A549 (cell line): Measurements from ENCODE around the gene NR3C1. TPM values are rescaled to one million over a fixed set of nuclear protein-coding genes. Genes with fewer than 3 reads are reported as not detected.
A peak's percentile ranks its signal among the peaks of the same experiment; 100 is the strongest.

Experiments
- ATAC-seq, 2 experiments: fragments of 200-7000 bp in 1 of 2; fragments of >200 bp in 1 of 2; cut with Nextera tagmentation in 1 of 2; cut with Tn5 transposase in 1 of 2; 3 replicates each; pipeline versions ENCODE4 v1.8.0 to v1.9.1; 2018 to 2020; ENCODE audit warnings: mild to moderate bottlenecking in 1 of 2, moderate library complexity in 1 of 2
- CTCF ChIA-PET: fragments of 300-600 bp; sonication (Branson Sonifier 250); formaldehyde crosslinking; extraction: SDS; loops from one replicate; lab custom pipeline; 2021; ENCODE audit warnings: antibody characterized with exemption, inconsistent platforms; lab: Yijun Ruan, JAX
- POLR2A ChIA-PET: fragments of 350-600 bp; formaldehyde crosslinking; extraction: SDS; loops from one replicate; lab custom pipeline; 2021; ENCODE audit warnings: antibody characterized with exemption, inconsistent platforms; lab: Yijun Ruan, JAX
- DNase-seq, 2 experiments: peaks; one replicate each; pipeline versions ENCODE4 v3.0.0 to v3.0.0-alpha.2; 2011 to 2016; ENCODE audit warnings: low read depth in 1 of 2, low spot score in 1 of 2
- FAIRE-seq: peaks from 2 replicates; lab custom pipeline; 2011; peaks lifted over from hg19 to GRCh38; lab: Jason Lieb, UNC
- H3K27ac ChIP-seq, 2 experiments: fragments of >200 bp; sonication (Bioruptor Twin); formaldehyde crosslinking; 3 replicates each; pipeline ENCODE4 v1.5.1; 2016 to 2017
- H3K4me1 ChIP-seq: fragments of >200 bp; sonication (Bioruptor Twin); formaldehyde crosslinking; 3 replicates; pipeline ENCODE4 v1.6.1; 2016
- H3K4me2 ChIP-seq: fragments of >200 bp; sonication (Bioruptor Twin); formaldehyde crosslinking; 3 replicates; pipeline ENCODE4 v1.6.1; 2016
- H3K4me3 ChIP-seq: fragments of >200 bp; sonication (Bioruptor Twin); formaldehyde crosslinking; 3 replicates; pipeline ENCODE4 v1.5.1; 2016
- H3K9me3 ChIP-seq: fragments of >200 bp; sonication (Bioruptor Twin); formaldehyde crosslinking; 3 replicates; pipeline ENCODE4 v1.6.1; 2016
- BCL3 ChIP-seq: fragments of >200 bp; sonication (Bioruptor Twin); formaldehyde crosslinking; IDR thresholded peaks from 3 replicates; pipeline ENCODE4 v1.6.1; 2016
- CBX2 ChIP-seq: fragments of 200-600 bp; sonication (generic); IDR thresholded peaks from 2 replicates; pipeline ENCODE4 v1.6.1; 2016; ENCODE audit warnings: low read depth, mild to moderate bottlenecking, borderline replicate concordance
- CEBPB ChIP-seq, 2 experiments: fragments of >200 bp in 1 of 2; sonication (Bioruptor Twin) in 1 of 2; formaldehyde crosslinking in 1 of 2; IDR thresholded peaks; 2 replicates each; pipeline ENCODE4 v1.6.1; 2012 to 2016
- EHF ChIP-seq: fragments of 250-450 bp; sonication (Bioruptor Pico); IDR thresholded peaks from 2 replicates; pipeline ENCODE4 v1.5.0; 2020; ENCODE audit warnings: mild to moderate bottlenecking
- EHMT2 ChIP-seq: fragments of 200-600 bp; sonication (generic); IDR thresholded peaks from 2 replicates; pipeline ENCODE4 v1.6.1; 2016; ENCODE audit warnings: antibody characterized with exemption, low read depth, mild to moderate bottlenecking, moderate library complexity
- FOSB ChIP-seq: fragments of 250-450 bp; sonication (Bioruptor Pico); IDR thresholded peaks from 2 replicates; pipeline ENCODE4 v1.5.0; 2020; ENCODE audit warnings: mild to moderate bottlenecking, moderate library complexity
- HDAC2 ChIP-seq: fragments of 200-600 bp; sonication (generic); IDR thresholded peaks from 2 replicates; pipeline ENCODE4 v1.6.1; 2016
- KDM5A ChIP-seq: fragments of 200-600 bp; sonication (generic); IDR thresholded peaks from 2 replicates; pipeline ENCODE4 v1.6.1; 2016; ENCODE audit warnings: antibody characterized with exemption, mild to moderate bottlenecking
- MAFK ChIP-seq: fragments of 450-650 bp; IDR thresholded peaks from 2 replicates; pipeline ENCODE4 v1.6.1; 2014; ENCODE audit not compliant: partially characterized antibody
- NFE2L2 ChIP-seq: fragments of 150-350 bp; conservative IDR thresholded peaks from 2 replicates; pipeline ENCODE4 v1.6.1; 2014; ENCODE audit warnings: low read length
- POLR2AphosphoS2 ChIP-seq: conservative IDR thresholded peaks from 2 replicates; pipeline ENCODE4 v1.6.1; 2012; ENCODE audit warnings: low read length, improper control_type of control experiment, inconsistent platforms
- RCOR1 ChIP-seq: fragments of 150-350 bp; IDR thresholded peaks from 2 replicates; pipeline ENCODE4 v1.6.1; 2014; ENCODE audit warnings: antibody characterized with exemption, low read length, low read depth
- RFX5 ChIP-seq: fragments of 450-650 bp; IDR thresholded peaks from 2 replicates; pipeline ENCODE4 v1.7.1; 2014; ENCODE audit warnings: antibody characterized with exemption, mild to moderate bottlenecking, moderate library complexity
- ZFP36 ChIP-seq: fragments of 450-650 bp; IDR thresholded peaks from 2 replicates; pipeline ENCODE4 v1.6.1; 2014; ENCODE audit warnings: borderline replicate concordance; ENCODE audit not compliant: partially characterized antibody
- ZSCAN20 ChIP-seq: fragments of 250-450 bp; sonication (Bioruptor Pico); IDR thresholded peaks from 2 replicates; pipeline ENCODE4 v1.8.0; 2022; ENCODE audit warnings: mild to moderate bottlenecking, moderate library complexity
- WGBS: methylation state at CpG from one replicate; pipeline ENCODE4 v1.1.6; 2017; ENCODE audit errors: missing lambda C conversion rate; 5-methylcytosine and 5-hydroxymethylcytosine counted together
- polyA plus RNA-seq, 4 experiments: library from polyadenylated mRNA; depleted of rRNA in 3 of 4; stranded (reverse); fragments of >200 nt; fragmentation: RNase III in 1 of 4; extraction: RNeasy Plus Mini Kit Qiagen cat#74134 plus additional on column Dnase treatment in 1 of 4; gene quantifications; 2 replicates in 3 of 4; 3 replicates in 1 of 4; pipeline ENCODE4 v1.2.3, GENCODE V29; 2011 to 2017
- TF ChIP-seq, protein P1 (sequence below): fragments of 450-650 bp; IDR thresholded peaks from 2 replicates; pipeline ENCODE4 v1.6.1; 2014; ENCODE audit warnings: antibody characterized with exemption
- TF ChIP-seq, protein P2 (sequence below): IDR thresholded peaks from 2 replicates; pipeline ENCODE4 v1.6.1; 2012
- TF ChIP-seq, protein P3 (sequence below): IDR thresholded peaks from 2 replicates; pipeline ENCODE4 v1.6.1; 2012

NR3C1 gene
- polyA plus RNA-seq, 2 of the 4 experiments (the other 2 are of a cell fraction): 46.5 to 73.0 TPM

- TF ChIP-seq, protein P1, sequence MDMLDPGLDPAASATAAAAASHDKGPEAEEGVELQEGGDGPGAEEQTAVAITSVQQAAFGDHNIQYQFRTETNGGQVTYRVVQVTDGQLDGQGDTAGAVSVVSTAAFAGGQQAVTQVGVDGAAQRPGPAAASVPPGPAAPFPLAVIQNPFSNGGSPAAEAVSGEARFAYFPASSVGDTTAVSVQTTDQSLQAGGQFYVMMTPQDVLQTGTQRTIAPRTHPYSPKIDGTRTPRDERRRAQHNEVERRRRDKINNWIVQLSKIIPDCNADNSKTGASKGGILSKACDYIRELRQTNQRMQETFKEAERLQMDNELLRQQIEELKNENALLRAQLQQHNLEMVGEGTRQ: no peak
- no peak for TF ChIP-seq NFE2L2
- no peak for TF ChIP-seq FOSB (CRISPR knock-in tag)
Measured at GRCh38 chr5:143347698-143348344, 55.7 kb downstream of the NR3C1 start (continued).

GRCh38 chr5:143347046-143347445, 56.4 kb downstream of the NR3C1 start:
- no peak for ATAC-seq
- no peak overlapping the region for H3K4me3 ChIP-seq
- peak overlapping the region; percentile 16 to 58; a peak in 4 of 6 replicates for H3K27ac ChIP-seq
- 28% methylated on average over 1 of the region's 1 CpG for WGBS
- peak overlapping the region; percentile 40 for H3K4me2 ChIP-seq
- CTCF ChIA-PET: interaction anchor here (0.9 to 1.0 kb wide), 2 partner anchors 9 to 17 kb away, joined by 3 read pairs; no protein-coding TSS in a partner anchor
- H3K4me1 ChIP-seq: peaks cover 82% of the 10 kb centered on the region
- TF ChIP-seq RCOR1: no peak
- no peak for TF ChIP-seq HDAC2
- TF ChIP-seq, protein P2, sequence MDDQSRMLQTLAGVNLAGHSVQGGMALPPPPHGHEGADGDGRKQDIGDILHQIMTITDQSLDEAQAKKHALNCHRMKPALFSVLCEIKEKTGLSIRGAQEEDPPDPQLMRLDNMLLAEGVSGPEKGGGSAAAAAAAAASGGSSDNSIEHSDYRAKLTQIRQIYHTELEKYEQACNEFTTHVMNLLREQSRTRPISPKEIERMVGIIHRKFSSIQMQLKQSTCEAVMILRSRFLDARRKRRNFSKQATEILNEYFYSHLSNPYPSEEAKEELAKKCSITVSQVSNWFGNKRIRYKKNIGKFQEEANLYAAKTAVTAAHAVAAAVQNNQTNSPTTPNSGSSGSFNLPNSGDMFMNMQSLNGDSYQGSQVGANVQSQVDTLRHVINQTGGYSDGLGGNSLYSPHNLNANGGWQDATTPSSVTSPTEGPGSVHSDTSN: no peak
- no peak for TF ChIP-seq KDM5A
- no peak for TF ChIP-seq CBX2
- TF ChIP-seq MAFK: no peak
- TF ChIP-seq RFX5: no peak
- no peak for TF ChIP-seq EHF (CRISPR knock-in tag)
- TF ChIP-seq BCL3: no peak
- TF ChIP-seq EHMT2: no peak
- no peak for TF ChIP-seq POLR2AphosphoS2
- FAIRE-seq: no peak
- no peak for DNase-seq
- no peaks in the 10 kb centered on the region for H3K9me3 ChIP-seq
- POLR2A ChIA-PET: no interaction called here

GRCh38 chr5:143345671-143346440, 57.6 kb downstream of the NR3C1 start:
- ChIA-PET POLR2A (no interaction called here), CTCF (interaction anchor here (0.6 to 1.1 kb wide), 3 partner anchors 10 to 20 kb away, joined by 3 to 4 read pairs (median 3); no protein-coding TSS in a partner anchor)
- Histone ChIP-seq H3K4me3 (no peak overlapping the region), H3K9me3 (no peaks in the 10 kb centered on the region), H3K4me2 (no peak overlapping the region), H3K27ac (peak overlapping the region in 1 of 2 experiments; percentile 53; a peak in 3 of 6 replicates), H3K4me1 (peaks cover 82% of the 10 kb centered on the region)
- TF ChIP-seq ZSCAN20 (CRISPR knock-in tag) (no peak), CEBPB (IDR thresholded peaks at IDR 0.05) (no peak), ZFP36 (no peak)
- FAIRE-seq: no peak
- WGBS: 94% methylated on average over 1 of the region's 1 CpG
- ATAC-seq: no peak
- no peak for DNase-seq

DNA sequence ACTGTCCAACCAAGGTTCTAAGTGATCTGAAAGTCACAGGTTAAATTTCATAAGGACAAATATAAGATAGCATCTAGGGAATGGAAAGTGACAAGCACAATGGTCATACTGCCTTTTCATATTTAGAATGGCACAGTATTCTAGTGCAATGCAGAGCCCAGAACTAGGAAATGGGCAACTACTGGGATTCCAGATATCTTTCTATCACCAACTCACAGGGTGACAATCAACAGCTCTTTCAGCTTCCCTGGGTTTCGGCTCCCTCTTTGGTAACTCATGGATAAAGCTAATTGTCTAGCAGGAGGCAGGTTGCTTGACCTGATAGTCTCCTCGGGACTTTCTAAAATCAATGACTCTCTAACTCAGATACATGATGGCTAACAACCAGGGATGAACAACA, 60.4 kb downstream of the NR3C1 start:
- ChIA-PET POLR2A (no interaction called here), CTCF (no interaction called here)
- Histone ChIP-seq H3K4me2 (no peak overlapping the region; the same call in 2 of the 3 replicates), H3K4me3 (no peak overlapping the region), H3K9me3 (no peaks in the 10 kb centered on the region), H3K27ac (peak overlapping the region; percentile 51 to 59; a peak in 5 of 6 replicates), H3K4me1 (peaks cover 78% of the 10 kb centered on the region)
- no peak for DNase-seq
- FAIRE-seq: no peak
- ATAC-seq: peak; percentile 11 to 15; a peak in 3 of 6 replicates
- WGBS: 73% methylated on average over 2 of the region's 2 CpGs
- TF ChIP-seq, protein P3, sequence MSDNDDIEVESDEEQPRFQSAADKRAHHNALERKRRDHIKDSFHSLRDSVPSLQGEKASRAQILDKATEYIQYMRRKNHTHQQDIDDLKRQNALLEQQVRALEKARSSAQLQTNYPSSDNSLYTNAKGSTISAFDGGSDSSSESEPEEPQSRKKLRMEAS: no peak
- TF ChIP-seq FOSB (CRISPR knock-in tag) (no peak), NFE2L2 (no peak)
